PC-3 (cell line): ENCODE results near the gene C3orf33. TPM values are rescaled to one million over a fixed set of nuclear protein-coding genes. Genes with fewer than 3 reads are reported as not detected.

Experiments
- ATAC-seq: fragments of 200-7000 bp; cut with Tn5 transposase; 2 replicates; pipeline ENCODE4 v1.9.1; 2020; ENCODE audit warnings: mild to moderate bottlenecking, moderate library complexity
- BruUV-seq: library from RNA; stranded (reverse); fragments of 400-500 nt; replicated peaks from 2 replicates; lab custom pipeline; 2021; lab: Mats Ljungman, UMichigan
- CTCF ChIA-PET: fragments of 300-600 bp; sonication (Branson Sonifier 250); formaldehyde crosslinking; loops from one replicate; lab custom pipeline; 2022; ENCODE audit warnings: antibody characterized with exemption; lab: Charles Lee
- POLR2A ChIA-PET: fragments of 300-600 bp; sonication (Branson Sonifier 250); formaldehyde crosslinking; loops from one replicate; lab custom pipeline; 2022; ENCODE audit warnings: antibody characterized with exemption; ENCODE audit not compliant: unreplicated experiment; lab: Charles Lee
- DNase-seq: peaks from one replicate; pipeline ENCODE4 v3.0.0-alpha.2; 2015
- H2AFZ ChIP-seq: fragments of 300-600 bp; sonication (generic); 2 replicates; pipeline ENCODE4 v1.6.0; 2016; ENCODE audit warnings: antibody characterized with exemption, low read length
- H3F3A ChIP-seq: fragments of 300-600 bp; sonication (generic); one replicate; pipeline ENCODE4 v1.6.0; 2017; ENCODE audit warnings: antibody characterized with exemption, low read length, control low read depth, mild to moderate bottlenecking; ENCODE audit not compliant: unreplicated experiment
- H3K27ac ChIP-seq: fragments of 300-600 bp; sonication (generic); 2 replicates; pipeline ENCODE4 v1.5.1; 2016; ENCODE audit warnings: mild to moderate bottlenecking, low read length
- H3K27me3 ChIP-seq: fragments of 300-600 bp; sonication (generic); 2 replicates; pipeline ENCODE4 v1.6.1; 2016; ENCODE audit warnings: low read length, mixed read lengths
- H3K36me3 ChIP-seq: fragments of 300-600 bp; sonication (generic); 2 replicates; pipeline ENCODE4 v1.6.1; 2016; ENCODE audit warnings: low read depth, mixed run types, low read length, mixed read lengths
- H3K4me1 ChIP-seq: fragments of 300-600 bp; sonication (generic); 2 replicates; pipeline ENCODE4 v1.5.1; 2016; ENCODE audit warnings: low read length; ENCODE audit not compliant: insufficient read depth
- H3K4me2 ChIP-seq: fragments of 300-600 bp; sonication (generic); 2 replicates; pipeline ENCODE4 v1.6.0; 2016; ENCODE audit warnings: low read length
- H3K4me3 ChIP-seq: fragments of 300-600 bp; sonication (generic); 2 replicates; pipeline ENCODE4 v1.5.1; 2016; ENCODE audit warnings: mild to moderate bottlenecking, low read length, mixed read lengths
- H3K79me2 ChIP-seq: fragments of 300-600 bp; sonication (generic); 2 replicates; pipeline ENCODE4 v1.6.1; 2017; ENCODE audit warnings: low read length, mixed read lengths
- H3K9ac ChIP-seq: fragments of 300-600 bp; sonication (generic); 2 replicates; pipeline ENCODE4 v1.6.0; 2016; ENCODE audit warnings: mild to moderate bottlenecking, low read length
- H3K9me2 ChIP-seq: fragments of 300-600 bp; sonication (generic); replicated peaks from 2 replicates; pipeline ENCODE4 v1.6.1; 2016; ENCODE audit warnings: mixed run types, low read length, mixed read lengths
- H3K9me3 ChIP-seq: fragments of 300-600 bp; sonication (generic); 2 replicates; pipeline ENCODE4 v1.6.1; 2016; ENCODE audit warnings: low read length, mixed read lengths
- H4K20me1 ChIP-seq: fragments of 300-600 bp; sonication (generic); 2 replicates; pipeline ENCODE4 v1.6.1; 2016; ENCODE audit warnings: low read length, mixed read lengths
- EZH2 ChIP-seq: fragments of 300-600 bp; sonication (generic); IDR thresholded peaks from one replicate; pipeline ENCODE4 v1.6.1; 2017; ENCODE audit warnings: antibody characterized with exemption, mild to moderate bottlenecking, low read length; ENCODE audit not compliant: unreplicated experiment
- EZH2phosphoT487 ChIP-seq: fragments of 300-600 bp; sonication (generic); IDR thresholded peaks from 2 replicates; pipeline ENCODE4 v1.6.1; 2018; ENCODE audit warnings: mild to moderate bottlenecking, antibody characterized with exemption, low read length, borderline replicate concordance
- intact Hi-C: fragments of 100-400 bp; cut with micrococcal nuclease; formaldehyde crosslinking; loops from 2 replicates; pipeline ENCODE4 v1.9.0; 2023
- total RNA-seq: library from RNA; depleted of rRNA; stranded (reverse); fragments of >200 nt; gene quantifications from 2 replicates; pipeline ENCODE4 v1.2.3, GENCODE V29; 2014
- TF ChIP-seq, protein P1 (sequence below): fragments of 300-600 bp; sonication (generic); conservative IDR thresholded peaks from 2 replicates; pipeline ENCODE4 v1.5.1; 2017; ENCODE audit warnings: antibody characterized with exemption, low read depth, mild to moderate bottlenecking, low read length

The C3orf33 gene
- total RNA-seq, 1 experiment from 2014 or later, result 3.5 TPM

GRCh38 chr3:155791190-155791589 lies 14.9 kb downstream of the C3orf33 start:
- H3K4me3 ChIP-seq, result no peak overlapping the region
- no peak overlapping the region for H3K27ac ChIP-seq
- no peaks in the 10 kb centered on the region for H3K9me2 ChIP-seq
- ChIA-PET POLR2A (no interaction called here), CTCF (interaction anchor here (1.0 kb wide), 1 partner anchor 15 kb away, joined by 3 read pairs; the partner anchor contains the start of gene C3orf33)
- TF ChIP-seq EZH2phosphoT487 (no peak), EZH2 (no peak)
- TF ChIP-seq, protein P1, sequence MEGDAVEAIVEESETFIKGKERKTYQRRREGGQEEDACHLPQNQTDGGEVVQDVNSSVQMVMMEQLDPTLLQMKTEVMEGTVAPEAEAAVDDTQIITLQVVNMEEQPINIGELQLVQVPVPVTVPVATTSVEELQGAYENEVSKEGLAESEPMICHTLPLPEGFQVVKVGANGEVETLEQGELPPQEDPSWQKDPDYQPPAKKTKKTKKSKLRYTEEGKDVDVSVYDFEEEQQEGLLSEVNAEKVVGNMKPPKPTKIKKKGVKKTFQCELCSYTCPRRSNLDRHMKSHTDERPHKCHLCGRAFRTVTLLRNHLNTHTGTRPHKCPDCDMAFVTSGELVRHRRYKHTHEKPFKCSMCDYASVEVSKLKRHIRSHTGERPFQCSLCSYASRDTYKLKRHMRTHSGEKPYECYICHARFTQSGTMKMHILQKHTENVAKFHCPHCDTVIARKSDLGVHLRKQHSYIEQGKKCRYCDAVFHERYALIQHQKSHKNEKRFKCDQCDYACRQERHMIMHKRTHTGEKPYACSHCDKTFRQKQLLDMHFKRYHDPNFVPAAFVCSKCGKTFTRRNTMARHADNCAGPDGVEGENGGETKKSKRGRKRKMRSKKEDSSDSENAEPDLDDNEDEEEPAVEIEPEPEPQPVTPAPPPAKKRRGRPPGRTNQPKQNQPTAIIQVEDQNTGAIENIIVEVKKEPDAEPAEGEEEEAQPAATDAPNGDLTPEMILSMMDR, result no peak
- no peaks in the 10 kb centered on the region for H3K9me3 ChIP-seq
- BruUV-seq, result no TSS peak
- H3K4me1 ChIP-seq, result no peaks in the 10 kb centered on the region
- no peaks in the 10 kb centered on the region for H3K27me3 ChIP-seq
- no peak for ATAC-seq
- no peak for DNase-seq
- no peak overlapping the region for H3K9ac ChIP-seq
- intact Hi-C loops, result no loop called here
- H3K79me2 ChIP-seq, result no peaks in the 10 kb centered on the region
- no peak overlapping the region for H3K4me2 ChIP-seq
- H4K20me1 ChIP-seq, result no peaks in the 10 kb centered on the region
- H3K36me3 ChIP-seq, result peaks cover 7% of the 10 kb centered on the region
- no peak overlapping the region for H2AFZ ChIP-seq
- H3F3A ChIP-seq, result no peaks in the 10 kb centered on the region

DNA sequence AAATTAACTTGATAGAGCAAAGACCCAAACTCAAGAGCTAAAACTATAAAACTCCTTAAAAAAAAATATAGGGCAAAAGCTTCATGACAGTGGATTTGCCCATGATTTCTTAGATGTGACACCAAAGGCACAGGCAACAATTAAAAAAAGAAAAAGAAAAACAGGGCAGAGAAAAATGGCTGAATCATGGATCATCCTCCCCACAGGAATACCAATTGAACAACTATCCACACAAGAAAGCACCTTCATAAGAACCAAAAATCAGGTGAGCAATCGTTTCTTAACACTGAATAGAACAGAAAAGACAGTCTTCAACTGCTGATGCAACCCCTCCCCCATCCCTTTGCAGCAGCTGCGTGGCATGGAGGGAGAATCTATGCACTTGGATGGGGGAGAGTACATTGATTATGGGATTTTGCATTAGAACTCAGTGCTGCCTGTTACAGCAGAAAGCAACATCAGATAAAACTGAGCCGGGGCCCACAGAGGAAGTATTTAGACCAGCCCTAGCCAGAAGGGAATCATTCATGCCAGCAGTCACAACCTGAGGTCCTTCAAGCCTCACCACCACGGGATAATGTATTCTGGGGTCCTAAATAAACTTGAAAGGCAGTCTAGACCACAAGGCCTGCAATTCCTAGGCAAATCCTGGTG lies 15.7 kb downstream of the C3orf33 start:
- H3K27me3 ChIP-seq, result no peaks in the 10 kb centered on the region
- H4K20me1 ChIP-seq, result no peaks in the 10 kb centered on the region
- intact Hi-C loops, result no loop called here
- H2AFZ ChIP-seq, result no peak overlapping the region
- H3K27ac ChIP-seq, result no peak overlapping the region
- ATAC-seq (no peak), DNase-seq (no peak)
- no peaks in the 10 kb centered on the region for H3K9me3 ChIP-seq
- no peak overlapping the region for H3K9ac ChIP-seq
- peaks cover 7% of the 10 kb centered on the region for H3K36me3 ChIP-seq
- no peak overlapping the region for H3K4me3 ChIP-seq
- H3K4me1 ChIP-seq, result no peaks in the 10 kb centered on the region
- ChIA-PET CTCF (no interaction called here), POLR2A (no interaction called here)
- no peak overlapping the region for H3K4me2 ChIP-seq
- H3K79me2 ChIP-seq, result no peaks in the 10 kb centered on the region
- H3K9me2 ChIP-seq, result no peaks in the 10 kb centered on the region
- H3F3A ChIP-seq, result no peaks in the 10 kb centered on the region
- no TSS peak for BruUV-seq
- TF ChIP-seq, protein P1, result no peak
- TF ChIP-seq EZH2phosphoT487, result no peak
- no peak for TF ChIP-seq EZH2

DNA sequence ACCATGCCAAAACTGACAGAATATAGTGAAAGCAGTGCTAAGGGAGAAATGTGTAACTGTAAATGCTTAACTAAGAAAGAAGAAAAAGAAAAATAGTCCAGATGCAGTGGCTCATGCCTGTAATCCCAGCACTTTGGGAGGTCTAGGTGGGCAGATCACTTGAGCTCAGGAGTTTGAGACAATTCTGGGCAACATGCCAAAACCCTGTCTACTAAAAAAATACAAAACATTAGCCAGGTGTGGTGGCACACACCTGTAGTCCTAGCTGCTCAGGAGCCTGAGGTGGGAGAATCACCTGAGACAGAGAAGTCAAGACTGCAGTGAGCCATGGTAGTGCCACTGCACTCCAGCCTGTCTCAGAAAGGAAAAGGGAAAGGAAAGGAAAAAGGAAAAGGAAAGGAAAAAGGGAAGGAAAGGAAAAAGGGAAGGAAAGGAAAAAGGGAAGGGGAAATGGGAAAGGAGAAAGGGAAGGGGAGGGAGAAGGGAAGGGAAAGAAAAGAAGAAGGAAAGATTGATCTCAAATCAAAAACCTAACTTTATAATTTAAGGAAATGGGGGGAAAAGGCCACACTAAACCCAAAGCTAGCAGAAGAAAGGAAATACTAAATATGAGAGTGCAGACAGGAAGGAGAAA lies 20.3 kb downstream of the C3orf33 start:
- H2AFZ ChIP-seq, result no peak overlapping the region
- BruUV-seq, result no TSS peak
- ATAC-seq, result no peak
- H3K4me3 ChIP-seq, result no peak overlapping the region
- H3F3A ChIP-seq, result peaks cover 5% of the 10 kb centered on the region
- H3K27ac ChIP-seq, result no peak overlapping the region
- DNase-seq, result no peak
- H3K9me3 ChIP-seq, result peaks cover 7% of the 10 kb centered on the region; the same call in 1 of the 2 replicates
- peaks cover 13% of the 10 kb centered on the region; the same call in 1 of the 2 replicates for H3K36me3 ChIP-seq
- intact Hi-C loops, result no loop called here
- CTCF ChIA-PET, result no interaction called here
- H3K79me2 ChIP-seq, result no peaks in the 10 kb centered on the region
- POLR2A ChIA-PET, result no interaction called here
- H3K27me3 ChIP-seq, result no peaks in the 10 kb centered on the region
- no peak overlapping the region for H3K9ac ChIP-seq
- H3K4me1 ChIP-seq, result no peaks in the 10 kb centered on the region
- TF ChIP-seq EZH2phosphoT487 (no peak), EZH2 (no peak)
- TF ChIP-seq, protein P1, result no peak
- H3K9me2 ChIP-seq, result no peaks in the 10 kb centered on the region
- no peak overlapping the region for H3K4me2 ChIP-seq
- H4K20me1 ChIP-seq, result no peaks in the 10 kb centered on the region
